OCI-LY3 (cell line): ENCODE measurements around the gene ADH4.

ENCODE experiments used
- H2AFZ ChIP-seq: fragments of 200-600, 300-600 bp; shearing (Covaris generic); 2 replicates; pipeline ENCODE4 v1.6.0; 2014; ENCODE audit warnings: antibody characterized with exemption, low read depth, low read length
- H3K27ac ChIP-seq: fragments of 200-600, 300-600 bp; sonication (generic); 2 replicates; pipeline ENCODE4 v1.5.1; 2014; ENCODE audit warnings: mild to moderate bottlenecking, low read length, moderate library complexity, mixed read lengths
- H3K27me3 ChIP-seq: fragments of 200-600, 300-600 bp; sonication (generic); 2 replicates; pipeline ENCODE4 v1.6.1; 2014; ENCODE audit warnings: low read depth, low read length, mixed read lengths
- H3K36me3 ChIP-seq: fragments of 200-600, 300-600 bp; sonication (generic); replicated peaks from 2 replicates; pipeline ENCODE3; 2014; ENCODE audit warnings: low read depth, low read length, mixed read lengths
- H3K4me1 ChIP-seq: fragments of 300-600, 200-600 bp; sonication (generic); 2 replicates; pipeline ENCODE4 v1.6.1; 2014; ENCODE audit warnings: low read length, mixed read lengths
- H3K4me2 ChIP-seq: fragments of 200-600, 300-600 bp; sonication (generic); 2 replicates; pipeline ENCODE4 v1.6.1; 2014; ENCODE audit warnings: low read length, mixed read lengths
- H3K4me3 ChIP-seq: fragments of 300-600, 200-600 bp; sonication (generic); 2 replicates; pipeline ENCODE4 v1.5.1; 2014; ENCODE audit warnings: antibody characterized with exemption, mild to moderate bottlenecking, low read length, moderate library complexity
- H3K79me2 ChIP-seq: fragments of 300-600, 200-600 bp; shearing (Covaris generic); 2 replicates; pipeline ENCODE4 v1.6.1; 2014; ENCODE audit warnings: mild to moderate bottlenecking, low read length, mixed read lengths
- H3K9ac ChIP-seq: fragments of 300-600, 200-600 bp; shearing (Covaris generic); 2 replicates; pipeline ENCODE4 v1.6.0; 2014; ENCODE audit warnings: mild to moderate bottlenecking, low read length, moderate library complexity
- H3K9me3 ChIP-seq: fragments of 200-600, 300-600 bp; shearing (Covaris generic); 2 replicates; pipeline ENCODE4 v1.6.1; 2014; ENCODE audit warnings: low read length, mixed read lengths; ENCODE audit not compliant: insufficient read depth
- H4K20me1 ChIP-seq: fragments of 200-600, 300-600 bp; sonication (generic); 2 replicates; pipeline ENCODE4 v1.6.1; 2016; ENCODE audit warnings: low read length, mixed read lengths; ENCODE audit not compliant: insufficient read depth
- EZH2phosphoT487 ChIP-seq: fragments of 200-600 bp; shearing (Covaris generic); IDR thresholded peaks from 2 replicates; pipeline ENCODE4 v1.6.1; 2018; ENCODE audit warnings: antibody characterized with exemption, mixed run types, low read depth
- TF ChIP-seq, protein P1 (sequence below): fragments of 200-600, 300-600 bp; sonication (generic); IDR thresholded peaks from 2 replicates; pipeline ENCODE4 v1.5.1; 2014; ENCODE audit warnings: antibody characterized with exemption, low read length, low read depth

Gene ADH4

DNA sequence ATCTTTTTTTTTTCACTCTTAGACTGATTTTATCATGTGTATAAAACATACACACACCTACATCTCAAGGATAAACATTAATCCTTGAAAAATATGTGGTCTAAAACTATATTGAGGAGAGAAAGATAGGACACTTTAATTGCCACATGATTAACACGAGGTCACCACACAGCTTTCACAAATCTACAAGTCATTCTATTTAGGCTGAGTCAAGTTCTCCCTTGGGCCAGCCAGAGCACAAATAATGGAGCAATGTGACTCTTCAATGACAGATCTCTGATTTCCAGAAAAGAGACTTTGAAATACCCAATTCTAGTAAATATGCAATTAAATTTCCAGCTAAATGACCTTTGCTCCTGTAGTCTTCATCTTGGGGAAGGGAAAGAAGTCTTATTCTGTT lies 12.9 kb upstream of the ADH4 start:
- Histone ChIP-seq H4K20me1 (no peaks in the 10 kb centered on the region), H3K4me2 (no peak overlapping the region), H3K27me3 (no peaks in the 10 kb centered on the region), H2AFZ (no peak overlapping the region), H3K79me2 (no peaks in the 10 kb centered on the region), H3K4me1 (no peaks in the 10 kb centered on the region), H3K27ac (no peak overlapping the region), H3K9ac (no peak overlapping the region), H3K36me3 (no peaks in the 10 kb centered on the region), H3K4me3 (no peak overlapping the region), H3K9me3 (no peaks in the 10 kb centered on the region)
- TF ChIP-seq, protein P1, sequence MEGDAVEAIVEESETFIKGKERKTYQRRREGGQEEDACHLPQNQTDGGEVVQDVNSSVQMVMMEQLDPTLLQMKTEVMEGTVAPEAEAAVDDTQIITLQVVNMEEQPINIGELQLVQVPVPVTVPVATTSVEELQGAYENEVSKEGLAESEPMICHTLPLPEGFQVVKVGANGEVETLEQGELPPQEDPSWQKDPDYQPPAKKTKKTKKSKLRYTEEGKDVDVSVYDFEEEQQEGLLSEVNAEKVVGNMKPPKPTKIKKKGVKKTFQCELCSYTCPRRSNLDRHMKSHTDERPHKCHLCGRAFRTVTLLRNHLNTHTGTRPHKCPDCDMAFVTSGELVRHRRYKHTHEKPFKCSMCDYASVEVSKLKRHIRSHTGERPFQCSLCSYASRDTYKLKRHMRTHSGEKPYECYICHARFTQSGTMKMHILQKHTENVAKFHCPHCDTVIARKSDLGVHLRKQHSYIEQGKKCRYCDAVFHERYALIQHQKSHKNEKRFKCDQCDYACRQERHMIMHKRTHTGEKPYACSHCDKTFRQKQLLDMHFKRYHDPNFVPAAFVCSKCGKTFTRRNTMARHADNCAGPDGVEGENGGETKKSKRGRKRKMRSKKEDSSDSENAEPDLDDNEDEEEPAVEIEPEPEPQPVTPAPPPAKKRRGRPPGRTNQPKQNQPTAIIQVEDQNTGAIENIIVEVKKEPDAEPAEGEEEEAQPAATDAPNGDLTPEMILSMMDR, result no peak
- TF ChIP-seq EZH2phosphoT487, result no peak

DNA sequence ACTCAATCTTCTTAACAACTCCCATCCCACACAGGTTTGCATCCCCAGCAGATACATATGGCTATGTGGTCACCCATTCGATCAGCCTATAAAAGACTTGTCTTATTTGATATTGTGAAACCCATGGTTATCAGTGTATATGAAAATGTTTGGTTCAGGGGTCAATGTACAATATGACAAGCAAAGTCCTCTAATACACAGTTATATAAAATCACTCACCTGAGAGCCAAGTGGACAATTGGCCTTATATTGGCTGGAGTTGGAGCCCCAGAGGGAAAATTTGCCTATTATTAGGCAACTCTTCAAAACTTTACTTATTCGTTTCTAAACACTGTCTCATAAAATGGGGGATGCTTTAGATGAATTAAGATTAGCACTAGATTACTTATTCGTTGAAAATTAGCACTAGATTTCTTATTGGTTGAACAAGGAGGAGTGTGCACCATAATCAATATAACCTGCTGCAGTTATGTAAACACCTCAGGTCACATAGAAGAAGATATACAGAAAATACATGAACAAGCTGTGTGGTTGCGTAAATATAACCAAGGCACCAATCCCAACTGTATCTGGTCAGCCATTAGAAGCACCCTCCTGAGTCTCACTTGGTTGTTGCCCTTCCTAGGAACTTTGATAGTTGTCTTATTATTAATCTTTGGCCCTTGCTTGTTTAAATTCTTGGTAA lies 10.7 kb upstream of the ADH4 start:
- Histone ChIP-seq H3K27me3 (no peaks in the 10 kb centered on the region), H3K9ac (no peak overlapping the region), H3K4me3 (no peak overlapping the region), H4K20me1 (no peaks in the 10 kb centered on the region), H3K9me3 (peaks cover 7% of the 10 kb centered on the region; the same call in 1 of the 2 replicates), H3K4me2 (no peak overlapping the region), H2AFZ (no peak overlapping the region), H3K79me2 (no peaks in the 10 kb centered on the region), H3K36me3 (no peaks in the 10 kb centered on the region), H3K27ac (no peak overlapping the region), H3K4me1 (no peaks in the 10 kb centered on the region)
- TF ChIP-seq, protein P1, result no peak
- TF ChIP-seq EZH2phosphoT487, result no peak

DNA sequence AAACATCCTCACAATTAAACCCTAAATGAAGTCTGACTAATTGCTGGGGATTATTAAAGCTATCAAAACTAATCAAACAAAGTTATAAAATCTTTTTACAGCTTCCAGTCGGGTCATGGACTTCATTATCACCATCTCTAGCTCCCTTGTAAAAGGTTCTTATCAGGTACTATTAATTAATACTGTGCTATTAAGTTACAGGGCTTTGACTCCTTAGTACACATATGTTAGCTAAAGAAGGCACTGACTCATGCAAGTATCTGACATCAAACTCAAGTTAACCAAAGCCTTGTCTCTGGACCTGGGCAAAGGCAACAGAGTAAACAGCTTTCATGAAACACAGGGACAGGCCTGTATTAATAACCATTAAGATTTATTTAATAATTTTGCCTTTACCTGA lies 7.9 kb upstream of the ADH4 start:
- H3K9me3 ChIP-seq, result peaks cover 7% of the 10 kb centered on the region; the same call in 1 of the 2 replicates
- no peaks in the 10 kb centered on the region for H4K20me1 ChIP-seq
- H3K4me2 ChIP-seq, result no peak overlapping the region
- H2AFZ ChIP-seq, result no peak overlapping the region
- no peak overlapping the region for H3K27ac ChIP-seq
- no peaks in the 10 kb centered on the region for H3K36me3 ChIP-seq
- no peaks in the 10 kb centered on the region for H3K4me1 ChIP-seq
- no peak overlapping the region for H3K9ac ChIP-seq
- no peaks in the 10 kb centered on the region for H3K79me2 ChIP-seq
- no peak overlapping the region for H3K4me3 ChIP-seq
- H3K27me3 ChIP-seq, result no peaks in the 10 kb centered on the region
- TF ChIP-seq EZH2phosphoT487, result no peak
- TF ChIP-seq, protein P1, result no peak

- no peak for TF ChIP-seq EZH2phosphoT487
- TF ChIP-seq, protein P1, result no peak
- H3K9ac ChIP-seq, result no peak overlapping the region
- H3K4me3 ChIP-seq, result no peak overlapping the region
- H3K9me3 ChIP-seq, result peaks cover 7% of the 10 kb centered on the region; the same call in 1 of the 2 replicates
- no peak overlapping the region for H3K27ac ChIP-seq
- H3K4me2 ChIP-seq, result no peak overlapping the region
- H4K20me1 ChIP-seq, result no peaks in the 10 kb centered on the region
- H3K4me1 ChIP-seq, result no peaks in the 10 kb centered on the region
- no peaks in the 10 kb centered on the region for H3K36me3 ChIP-seq
- no peaks in the 10 kb centered on the region for H3K27me3 ChIP-seq
- no peak overlapping the region for H2AFZ ChIP-seq
- no peaks in the 10 kb centered on the region for H3K79me2 ChIP-seq
Observed at GRCh38 chr4:99151452-99151851, 7.4 kb upstream of the ADH4 start.
